ENCODE data around the gene NUP188.

- TF ChIP-seq EZH2 (IDR thresholded peaks at IDR 0.05; ENCODE audit: insufficient read depth, low read length), result no peak
- TF ChIP-seq CTCF (IDR thresholded peaks at IDR 0.05; ENCODE audit: insufficient read depth, low read depth, low read length), result no peak
Measured at GRCh38 chr9:129027685-129028191, 80.2 kb downstream of the NUP188 start.
